OCI-LY3 (cell line): ENCODE results near the gene CNOT10.

Source experiments
- H2AFZ ChIP-seq: fragments of 200-600, 300-600 bp; shearing (Covaris generic); 2 replicates; pipeline ENCODE4 v1.6.0; 2014; ENCODE audit warnings: antibody characterized with exemption, low read depth, low read length
- H3K27ac ChIP-seq: fragments of 200-600, 300-600 bp; sonication (generic); 2 replicates; pipeline ENCODE4 v1.5.1; 2014; ENCODE audit warnings: mild to moderate bottlenecking, low read length, moderate library complexity, mixed read lengths
- H3K27me3 ChIP-seq: fragments of 200-600, 300-600 bp; sonication (generic); 2 replicates; pipeline ENCODE4 v1.6.1; 2014; ENCODE audit warnings: low read depth, low read length, mixed read lengths
- H3K36me3 ChIP-seq: fragments of 200-600, 300-600 bp; sonication (generic); replicated peaks from 2 replicates; pipeline ENCODE3; 2014; ENCODE audit warnings: low read depth, low read length, mixed read lengths
- H3K4me1 ChIP-seq: fragments of 300-600, 200-600 bp; sonication (generic); 2 replicates; pipeline ENCODE4 v1.6.1; 2014; ENCODE audit warnings: low read length, mixed read lengths
- H3K4me2 ChIP-seq: fragments of 200-600, 300-600 bp; sonication (generic); 2 replicates; pipeline ENCODE4 v1.6.1; 2014; ENCODE audit warnings: low read length, mixed read lengths
- H3K4me3 ChIP-seq: fragments of 300-600, 200-600 bp; sonication (generic); 2 replicates; pipeline ENCODE4 v1.5.1; 2014; ENCODE audit warnings: antibody characterized with exemption, mild to moderate bottlenecking, low read length, moderate library complexity
- H3K79me2 ChIP-seq: fragments of 300-600, 200-600 bp; shearing (Covaris generic); 2 replicates; pipeline ENCODE4 v1.6.1; 2014; ENCODE audit warnings: mild to moderate bottlenecking, low read length, mixed read lengths
- H3K9ac ChIP-seq: fragments of 300-600, 200-600 bp; shearing (Covaris generic); 2 replicates; pipeline ENCODE4 v1.6.0; 2014; ENCODE audit warnings: mild to moderate bottlenecking, low read length, moderate library complexity
- H3K9me3 ChIP-seq: fragments of 200-600, 300-600 bp; shearing (Covaris generic); 2 replicates; pipeline ENCODE4 v1.6.1; 2014; ENCODE audit warnings: low read length, mixed read lengths; ENCODE audit not compliant: insufficient read depth
- H4K20me1 ChIP-seq: fragments of 200-600, 300-600 bp; sonication (generic); 2 replicates; pipeline ENCODE4 v1.6.1; 2016; ENCODE audit warnings: low read length, mixed read lengths; ENCODE audit not compliant: insufficient read depth
- EZH2phosphoT487 ChIP-seq: fragments of 200-600 bp; shearing (Covaris generic); IDR thresholded peaks from 2 replicates; pipeline ENCODE4 v1.6.1; 2018; ENCODE audit warnings: antibody characterized with exemption, mixed run types, low read depth
- TF ChIP-seq, protein P1 (sequence below): fragments of 200-600, 300-600 bp; sonication (generic); IDR thresholded peaks from 2 replicates; pipeline ENCODE4 v1.5.1; 2014; ENCODE audit warnings: antibody characterized with exemption, low read length, low read depth

The CNOT10 gene

GRCh38 chr3:32681811-32682210 is 3.2 kb upstream of the CNOT10 start:
- Histone ChIP-seq H3K36me3 (no peaks in the 10 kb centered on the region), H2AFZ (no peak overlapping the region), H3K4me1 (peaks cover 16% of the 10 kb centered on the region), H3K9me3 (no peaks in the 10 kb centered on the region), H3K9ac (no peak overlapping the region), H3K27ac (no peak overlapping the region), H3K4me2 (no peak overlapping the region), H4K20me1 (no peaks in the 10 kb centered on the region), H3K79me2 (peaks cover 17% of the 10 kb centered on the region), H3K4me3 (no peak overlapping the region), H3K27me3 (no peaks in the 10 kb centered on the region)
- no peak for TF ChIP-seq EZH2phosphoT487
- TF ChIP-seq, protein P1, sequence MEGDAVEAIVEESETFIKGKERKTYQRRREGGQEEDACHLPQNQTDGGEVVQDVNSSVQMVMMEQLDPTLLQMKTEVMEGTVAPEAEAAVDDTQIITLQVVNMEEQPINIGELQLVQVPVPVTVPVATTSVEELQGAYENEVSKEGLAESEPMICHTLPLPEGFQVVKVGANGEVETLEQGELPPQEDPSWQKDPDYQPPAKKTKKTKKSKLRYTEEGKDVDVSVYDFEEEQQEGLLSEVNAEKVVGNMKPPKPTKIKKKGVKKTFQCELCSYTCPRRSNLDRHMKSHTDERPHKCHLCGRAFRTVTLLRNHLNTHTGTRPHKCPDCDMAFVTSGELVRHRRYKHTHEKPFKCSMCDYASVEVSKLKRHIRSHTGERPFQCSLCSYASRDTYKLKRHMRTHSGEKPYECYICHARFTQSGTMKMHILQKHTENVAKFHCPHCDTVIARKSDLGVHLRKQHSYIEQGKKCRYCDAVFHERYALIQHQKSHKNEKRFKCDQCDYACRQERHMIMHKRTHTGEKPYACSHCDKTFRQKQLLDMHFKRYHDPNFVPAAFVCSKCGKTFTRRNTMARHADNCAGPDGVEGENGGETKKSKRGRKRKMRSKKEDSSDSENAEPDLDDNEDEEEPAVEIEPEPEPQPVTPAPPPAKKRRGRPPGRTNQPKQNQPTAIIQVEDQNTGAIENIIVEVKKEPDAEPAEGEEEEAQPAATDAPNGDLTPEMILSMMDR = no peak

- Histone ChIP-seq H3K9me3 (no peaks in the 10 kb centered on the region), H4K20me1 (no peaks in the 10 kb centered on the region), H3K27me3 (no peaks in the 10 kb centered on the region), H2AFZ (peak overlapping the region; percentile 84), H3K36me3 (peaks cover 4% of the 10 kb centered on the region), H3K4me2 (peak overlapping the region; percentile 91), H3K27ac (peak overlapping the region; percentile 30), H3K4me1 (peaks cover 18% of the 10 kb centered on the region), H3K4me3 (peak overlapping the region; percentile 80), H3K9ac (peak overlapping the region; percentile 54), H3K79me2 (peaks cover 39% of the 10 kb centered on the region)
- TF ChIP-seq, protein P1 = no peak
- no peak for TF ChIP-seq EZH2phosphoT487
Observed at GRCh38 chr3:32684029-32684799, 774 bp upstream of the CNOT10 start.

DNA sequence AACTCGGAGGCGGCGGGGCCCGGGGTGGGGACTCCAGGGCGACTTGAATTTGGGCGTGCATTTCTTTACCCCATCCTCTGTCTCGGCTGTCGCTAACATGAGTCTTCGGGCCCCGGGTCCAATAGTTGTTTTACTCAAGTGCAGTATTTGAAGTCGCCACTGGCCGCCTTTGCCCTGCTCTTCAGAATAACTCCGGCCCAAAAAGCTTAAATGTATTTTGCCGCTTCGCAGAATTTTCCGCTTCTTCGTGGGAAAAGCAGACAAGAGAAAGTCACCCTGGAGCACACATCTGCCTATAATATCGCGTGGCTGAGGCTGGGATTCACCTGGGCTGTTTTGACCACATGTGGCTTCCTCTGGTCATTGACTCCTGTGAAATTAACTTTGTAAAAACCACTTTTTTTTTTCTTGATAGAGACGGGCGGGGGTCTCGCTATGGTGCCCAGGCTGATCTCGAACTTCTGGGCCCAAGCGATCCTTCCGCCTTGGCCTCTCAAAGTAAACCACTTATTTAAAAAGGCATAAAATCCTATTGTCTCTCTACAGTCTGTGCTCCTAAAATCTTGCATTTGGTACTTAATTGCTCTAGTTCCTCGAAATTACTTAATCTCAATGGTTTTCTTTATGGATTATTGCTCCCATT is 676 bp downstream of the CNOT10 start:
- Histone ChIP-seq H4K20me1 (no peaks in the 10 kb centered on the region; the same call in 1 of the 2 replicates), H3K27ac (peak overlapping the region; percentile 49), H3K4me3 (peak overlapping the region; percentile 80), H3K4me2 (peak overlapping the region; percentile 85), H3K9me3 (no peaks in the 10 kb centered on the region), H3K79me2 (peaks cover 50% of the 10 kb centered on the region), H3K27me3 (no peaks in the 10 kb centered on the region), H3K4me1 (peaks cover 18% of the 10 kb centered on the region), H2AFZ (peak overlapping the region; percentile 57), H3K9ac (peak overlapping the region; percentile 78), H3K36me3 (peaks cover 8% of the 10 kb centered on the region)
- TF ChIP-seq, protein P1 = no peak
- TF ChIP-seq EZH2phosphoT487 = no peak

- no peak overlapping the region for H3K27ac ChIP-seq
- no peak overlapping the region; the same call in 1 of the 2 replicates for H3K9ac ChIP-seq
- H3K4me2 ChIP-seq = peak overlapping the region; percentile 85
- H3K27me3 ChIP-seq = no peaks in the 10 kb centered on the region
- peaks cover 55% of the 10 kb centered on the region for H3K79me2 ChIP-seq
- no peak for TF ChIP-seq EZH2phosphoT487
- TF ChIP-seq, protein P1 = no peak
- peak overlapping the region; percentile 80; the same call in 1 of the 2 replicates for H3K4me3 ChIP-seq
- no peak overlapping the region for H2AFZ ChIP-seq
- H3K36me3 ChIP-seq = peaks cover 8% of the 10 kb centered on the region
- H4K20me1 ChIP-seq = peaks cover 4% of the 10 kb centered on the region; the same call in 1 of the 2 replicates
- peaks cover 18% of the 10 kb centered on the region for H3K4me1 ChIP-seq
- no peaks in the 10 kb centered on the region for H3K9me3 ChIP-seq
Observed at GRCh38 chr3:32686713-32687112, 1.7 kb downstream of the CNOT10 start.
